K562 (cell line): ENCODE results near the gene NEMP1. TPM values are rescaled to one million over a fixed set of nuclear protein-coding genes. Genes with fewer than 3 reads are reported as not detected.

ENCODE experiments used
- ATAC-seq: fragments of 200-7000 bp; cut with Tn5 transposase; 3 replicates; pipeline ENCODE4 v1.9.1; 2020; ENCODE audit warnings: moderate library complexity
- BruUV-seq: library from RNA; stranded (reverse); fragments of 400-500 nt; replicated peaks from 2 replicates; lab custom pipeline; 2021; lab: Mats Ljungman, UMichigan
- CTCF ChIA-PET: fragments of 300-600 bp; formaldehyde crosslinking; extraction: SDS; loops from one replicate; lab custom pipeline; 2021; ENCODE audit warnings: low intra/inter-chr PET ratio; lab: Yijun Ruan, JAX
- POLR2A ChIA-PET: fragments of 300-600, 350-650 bp; sonication (Branson Sonifier 250); formaldehyde crosslinking; extraction: SDS; loops from one replicate; lab custom pipeline; 2021; ENCODE audit warnings: antibody characterized with exemption, inconsistent platforms; lab: Yijun Ruan, JAX
- DNase-seq, 4 experiments: peaks; one replicate each; pipeline versions ENCODE4 v3.0.0 to v3.0.0-alpha.2; 2011 to 2018; ENCODE audit warnings: low spot score in 3 of 4, mixed read lengths in 3 of 4; ENCODE audit errors: extremely low read depth in 1 of 4
- FAIRE-seq: peaks from 2 replicates; lab custom pipeline; 2011; peaks lifted over from hg19 to GRCh38; lab: Jason Lieb, UNC
- H2AFZ ChIP-seq: 2 replicates; pipeline ENCODE4 v1.6.0; 2011; ENCODE audit warnings: low read depth, low read length, control low read depth, inconsistent platforms
- H3K27ac ChIP-seq: fragments of 200-600 bp; 3 replicates; pipeline ENCODE4 v1.8.0; 2011; ENCODE audit warnings: low read depth, mild to moderate bottlenecking, control low read depth, inconsistent platforms, low read length, moderate library complexity, mixed read lengths; ENCODE audit errors: extremely low read depth
- H3K27me3 ChIP-seq, 2 experiments: fragments of 300-600 bp in 1 of 2; 2 replicates in 1 of 2; 3 replicates in 1 of 2; pipeline versions ENCODE4 v1.6.0 to v1.8.0; 2011; ENCODE audit warnings: inconsistent platforms in 2 of 2, low read length in 2 of 2, mild to moderate bottlenecking in 1 of 2, mixed read lengths in 1 of 2, moderate library complexity in 1 of 2; ENCODE audit not compliant: control insufficient read depth in 2 of 2, insufficient read depth in 2 of 2
- H3K36me3 ChIP-seq: fragments of 300-600 bp; 3 replicates; pipeline ENCODE4 v1.8.0; 2011; ENCODE audit warnings: mild to moderate bottlenecking, low read length, inconsistent platforms; ENCODE audit not compliant: control insufficient read depth, insufficient read depth
- H3K4me1 ChIP-seq, 2 experiments: fragments of 200-600 bp in 1 of 2; replicated peaks in 1 of 2; 2 replicates in 1 of 2; 3 replicates in 1 of 2; pipeline versions ENCODE4 v1.5.1 to v1.8.0; 2011; ENCODE audit warnings: inconsistent platforms in 2 of 2, low read length in 2 of 2, mild to moderate bottlenecking in 1 of 2, mixed read lengths in 1 of 2, moderate library complexity in 1 of 2; ENCODE audit not compliant: control insufficient read depth in 2 of 2, insufficient read depth in 2 of 2
- H3K4me2 ChIP-seq: 2 replicates; pipeline ENCODE4 v1.6.1; 2011; ENCODE audit warnings: low read length, control low read depth, inconsistent platforms, mixed read lengths; ENCODE audit not compliant: insufficient read depth
- H3K4me3 ChIP-seq: fragments of 200-600 bp; sonication (generic), shearing (Covaris generic); 2 replicates; pipeline ENCODE4 v1.5.1; 2016; ENCODE audit warnings: control low read depth, inconsistent platforms
- H3K79me2 ChIP-seq: fragments of 200-600 bp; 3 replicates; pipeline ENCODE4 v1.8.0; 2011; ENCODE audit warnings: low read length, inconsistent platforms; ENCODE audit not compliant: control insufficient read depth, insufficient read depth
- H3K9ac ChIP-seq, 2 experiments: 2 replicates each; pipeline versions ENCODE4 v1.6.0 to v1.6.1; 2011; ENCODE audit warnings: low read depth in 2 of 2, low read length in 2 of 2, control low read depth in 1 of 2, inconsistent platforms in 1 of 2, mild to moderate bottlenecking in 1 of 2, mixed read lengths in 1 of 2; ENCODE audit not compliant: insufficient read depth in 1 of 2
- H3K9me1 ChIP-seq: one replicate; pipeline ENCODE4 v1.6.0; 2011; ENCODE audit warnings: inconsistent platforms, mild to moderate bottlenecking, low read length, moderate library complexity; ENCODE audit not compliant: control insufficient read depth, insufficient read depth
- H3K9me3 ChIP-seq: replicated peaks from 2 replicates; pipeline ENCODE4 v1.5.1; 2011; ENCODE audit warnings: low read depth, low read length, inconsistent platforms; ENCODE audit not compliant: control insufficient read depth, insufficient read depth
- H4K20me1 ChIP-seq: replicated peaks from 2 replicates; pipeline ENCODE4 v1.6.1; 2011; ENCODE audit warnings: low read length, inconsistent platforms, mixed read lengths; ENCODE audit not compliant: control insufficient read depth, insufficient read depth
- CREB1 ChIP-seq, 2 experiments: sonication (generic) in 1 of 2; formaldehyde crosslinking in 1 of 2; IDR thresholded peaks; 2 replicates each; pipeline versions ENCODE4 v1.6.1 to v1.8.0; 2012 to 2022; ENCODE audit warnings: inconsistent platforms in 1 of 2, mild to moderate bottlenecking in 1 of 2, missing genetic modification reagents in 1 of 2, moderate library complexity in 1 of 2
- CSDE1 ChIP-seq, 2 experiments: fragments of 450-650 bp; IDR thresholded peaks; 2 replicates each; pipeline ENCODE4 v1.6.1; 2016; ENCODE audit warnings: mild to moderate bottlenecking in 1 of 2
- EZH2 ChIP-seq: IDR thresholded peaks from 2 replicates; pipeline ENCODE4 v1.6.1; 2012; ENCODE audit warnings: low read depth, mild to moderate bottlenecking, inconsistent platforms, low read length, borderline replicate concordance
- FIP1L1 ChIP-seq: fragments of 200-400 bp; formaldehyde crosslinking; IDR thresholded peaks from 2 replicates; pipeline ENCODE4 v1.6.1; 2018; ENCODE audit warnings: mild to moderate bottlenecking, low read depth, low read length; ENCODE audit not compliant: poor library complexity, severe bottlenecking
- MEIS2 ChIP-seq: fragments of 450-650 bp; IDR thresholded peaks from 2 replicates; pipeline ENCODE4 v1.6.1; 2014; ENCODE audit warnings: mild to moderate bottlenecking; ENCODE audit not compliant: partially characterized antibody
- MIER1 ChIP-seq: fragments of 450-650 bp; IDR thresholded peaks from 2 replicates; pipeline ENCODE4 v1.6.1; 2016; ENCODE audit warnings: antibody characterized with exemption, mild to moderate bottlenecking, low read depth
- POLR2AphosphoS2 ChIP-seq: IDR thresholded peaks from 2 replicates; pipeline ENCODE4 v1.6.1; 2012; ENCODE audit warnings: low read length, improper control_type of control experiment
- PRMT5 ChIP-seq: sonication (generic); formaldehyde crosslinking; IDR thresholded peaks from 2 replicates; pipeline ENCODE4 v1.5.0; 2020; ENCODE audit warnings: missing genetic modification reagents
- SMAD2 ChIP-seq: fragments of 150-350 bp; IDR thresholded peaks from 2 replicates; pipeline ENCODE4 v1.6.1; 2014; ENCODE audit warnings: low read depth, mild to moderate bottlenecking, low read length
- ZC3H8 ChIP-seq: fragments of 450-650 bp; IDR thresholded peaks from 2 replicates; pipeline ENCODE4 v1.6.1; 2017
- WGBS: fragments of 100-300 bp; shearing (Covaris generic); methylation state at CpG from one replicate; pipeline ENCODE4 v1.1.6; 2016; ENCODE audit warnings: low coverage, mixed read lengths; ENCODE audit not compliant: insufficient coverage; ENCODE audit errors: missing lambda C conversion rate; 5-methylcytosine and 5-hydroxymethylcytosine counted together
- in situ Hi-C: fragments of 300-500 bp; cut with MboI; formaldehyde crosslinking; loops from 4 replicates; pipeline ENCODE4 v1.15.0; 2018; ENCODE audit warnings: inconsistent platforms, mixed read lengths
- intact Hi-C: fragments of 100-400 bp; cut with micrococcal nuclease; formaldehyde crosslinking; loops from 2 replicates; pipeline ENCODE4 v1.14.2; 2022
- polyA plus RNA-seq, 8 experiments: library from polyadenylated mRNA; depleted of rRNA in 4 of 8; stranded (reverse) in 5 of 8; unstranded in 3 of 8; fragments of >200 nt; fragmentation: Nextera tagmentation in 2 of 8; fragmentation: Illumina TruSeq in 1 of 8; extraction: Ambion mirVana in 2 of 8; extraction: Trizol in 1 of 8; gene quantifications; 2 replicates each; pipeline versions ENCODE4 v1.2.1 to v1.2.3, GENCODE V29; 2011 to 2014; ENCODE audit warnings: inconsistent platforms in 1 of 8, missing spikeins in 1 of 8
- total RNA-seq, 7 experiments: library from RNA; depleted of rRNA in 6 of 7; stranded (reverse); fragments of >200 nt in 6 of 7; fragmentation: Illumina TruSeq in 2 of 7; extraction: Trizol in 2 of 7; gene quantifications; 2 replicates each; pipeline versions ENCODE4 v1.2.1 to v1.2.3, GENCODE V29; 2011 to 2021; ENCODE audit warnings: low replicate concordance in 1 of 7
- TF ChIP-seq, protein P1 (sequence below), 3 experiments: IDR thresholded peaks in 2 of 3; conservative IDR thresholded peaks in 1 of 3; 2 replicates each; pipeline ENCODE4 v1.5.1; 2011 to 2012; ENCODE audit warnings: low read length in 3 of 3, mild to moderate bottlenecking in 3 of 3, control low read depth in 2 of 3, improper control_type of control experiment in 1 of 3, inconsistent platforms in 1 of 3, low read depth in 1 of 3, mixed read lengths in 1 of 3, moderate library complexity in 1 of 3; ENCODE audit not compliant: insufficient read depth in 2 of 3
- TF ChIP-seq, protein P2 (sequence below): fragments of 450-650 bp; IDR thresholded peaks from 2 replicates; pipeline ENCODE4 v1.6.1; 2016; ENCODE audit warnings: low read depth, mild to moderate bottlenecking, moderate library complexity
- TF ChIP-seq, protein P3 (sequence below): fragments of 450-650 bp; IDR thresholded peaks from 2 replicates; pipeline ENCODE4 v1.7.1; 2018; ENCODE audit warnings: mild to moderate bottlenecking, low read depth; ENCODE audit not compliant: partially characterized antibody
- TF ChIP-seq, protein P4 (sequence below), 2 experiments: fragments of 250-450 bp in 1 of 2; fragments of 450-650 bp in 1 of 2; sonication (Bioruptor Pico) in 1 of 2; IDR thresholded peaks; 2 replicates each; pipeline versions ENCODE4 v1.6.1 to v1.8.0; 2016 to 2021; ENCODE audit warnings: mild to moderate bottlenecking in 2 of 2, moderate library complexity in 2 of 2, missing compliant biosample characterization in 1 of 2, missing genetic modification characterization in 1 of 2

Gene NEMP1
- total and polyA plus RNA-seq, 9 of the 15 experiments (the other 6 are each of a cell fraction or from before 2014, with no cell fraction given): 9.5 to 82.2 (median 41.2) TPM

DNA sequence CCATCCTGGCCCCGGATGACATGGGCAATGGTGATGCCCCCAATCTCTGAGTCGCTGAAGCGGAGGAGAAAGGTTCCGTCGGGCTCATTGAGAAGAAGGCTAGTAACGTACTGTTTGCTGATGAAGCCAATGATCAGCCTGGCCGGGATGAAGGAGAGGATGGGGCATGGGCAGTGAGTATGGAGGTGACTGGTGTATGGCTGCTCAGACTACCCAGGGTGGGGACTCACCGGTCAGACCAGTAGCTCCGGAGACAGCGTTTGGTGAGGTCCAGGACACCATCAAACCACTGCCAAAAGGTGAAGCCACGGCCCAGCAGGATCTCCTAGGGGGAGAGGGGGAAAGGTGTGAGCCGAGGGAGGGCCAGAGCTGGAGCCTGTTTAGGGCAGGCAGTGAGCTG, 21.2 kb upstream of the NEMP1 start (continued):
- TF ChIP-seq CREB1 (IDR thresholded peaks at IDR 0.05): no peak
- no peak for TF ChIP-seq CREB1 (CRISPR knock-in tag; IDR thresholded peaks at IDR 0.05)
- TF ChIP-seq POLR2AphosphoS2: no peak
- no peak for TF ChIP-seq MIER1

DNA sequence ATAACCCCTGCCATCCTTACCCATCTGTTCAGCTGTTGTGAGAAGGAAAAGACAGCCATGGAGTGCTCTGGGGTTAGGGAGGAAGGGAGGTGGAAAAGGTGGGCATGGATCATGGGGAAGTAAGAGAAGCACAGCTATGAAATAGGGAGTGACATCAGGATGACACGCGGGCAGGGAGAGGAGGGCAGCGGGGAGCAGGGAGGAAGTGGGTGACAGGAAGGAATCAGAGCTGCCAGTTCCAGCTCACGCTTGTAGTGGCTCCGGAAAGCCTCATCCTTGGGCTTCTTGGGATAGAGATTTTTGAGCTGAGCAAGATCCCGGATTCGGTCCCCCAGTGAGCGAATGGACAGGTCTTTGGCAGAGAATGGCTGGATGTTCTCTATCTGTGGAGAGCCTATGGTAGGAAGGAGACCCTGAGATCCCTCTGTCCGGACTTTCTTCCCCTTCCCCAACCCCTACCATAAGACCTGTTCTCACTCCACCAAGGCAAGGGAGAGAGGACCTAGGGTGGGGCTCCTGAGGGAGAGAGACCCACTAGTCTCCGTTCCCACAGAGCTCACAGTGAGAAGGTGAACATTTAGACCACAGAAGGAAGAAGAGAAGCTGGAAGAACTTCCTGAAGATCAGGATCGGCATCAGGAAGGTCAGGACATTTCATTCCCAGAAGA, 20.6 kb upstream of the NEMP1 start:
- H3K9me3 ChIP-seq: no peaks in the 10 kb centered on the region
- no peaks in the 10 kb centered on the region; a peak in 1 of 5 replicates for H3K27me3 ChIP-seq
- no peaks in the 10 kb centered on the region for H3K9me1 ChIP-seq
- peaks cover 56% of the 10 kb centered on the region for H3K36me3 ChIP-seq
- ATAC-seq: no peak
- TF ChIP-seq EZH2: no peak
- TF ChIP-seq SMAD2: no peak
- TF ChIP-seq, protein P1, sequence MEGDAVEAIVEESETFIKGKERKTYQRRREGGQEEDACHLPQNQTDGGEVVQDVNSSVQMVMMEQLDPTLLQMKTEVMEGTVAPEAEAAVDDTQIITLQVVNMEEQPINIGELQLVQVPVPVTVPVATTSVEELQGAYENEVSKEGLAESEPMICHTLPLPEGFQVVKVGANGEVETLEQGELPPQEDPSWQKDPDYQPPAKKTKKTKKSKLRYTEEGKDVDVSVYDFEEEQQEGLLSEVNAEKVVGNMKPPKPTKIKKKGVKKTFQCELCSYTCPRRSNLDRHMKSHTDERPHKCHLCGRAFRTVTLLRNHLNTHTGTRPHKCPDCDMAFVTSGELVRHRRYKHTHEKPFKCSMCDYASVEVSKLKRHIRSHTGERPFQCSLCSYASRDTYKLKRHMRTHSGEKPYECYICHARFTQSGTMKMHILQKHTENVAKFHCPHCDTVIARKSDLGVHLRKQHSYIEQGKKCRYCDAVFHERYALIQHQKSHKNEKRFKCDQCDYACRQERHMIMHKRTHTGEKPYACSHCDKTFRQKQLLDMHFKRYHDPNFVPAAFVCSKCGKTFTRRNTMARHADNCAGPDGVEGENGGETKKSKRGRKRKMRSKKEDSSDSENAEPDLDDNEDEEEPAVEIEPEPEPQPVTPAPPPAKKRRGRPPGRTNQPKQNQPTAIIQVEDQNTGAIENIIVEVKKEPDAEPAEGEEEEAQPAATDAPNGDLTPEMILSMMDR (IDR thresholded peaks at IDR 0.05 in 2 of 3, conservative IDR thresholded peaks at IDR 0.05 in 1 of 3; ENCODE audit: insufficient read depth in 2 of 3, low read depth in 1 of 3, low read length in 3 of 3): no peak
- TF ChIP-seq, protein P2, sequence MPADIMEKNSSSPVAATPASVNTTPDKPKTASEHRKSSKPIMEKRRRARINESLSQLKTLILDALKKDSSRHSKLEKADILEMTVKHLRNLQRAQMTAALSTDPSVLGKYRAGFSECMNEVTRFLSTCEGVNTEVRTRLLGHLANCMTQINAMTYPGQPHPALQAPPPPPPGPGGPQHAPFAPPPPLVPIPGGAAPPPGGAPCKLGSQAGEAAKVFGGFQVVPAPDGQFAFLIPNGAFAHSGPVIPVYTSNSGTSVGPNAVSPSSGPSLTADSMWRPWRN: no peak
- no peak for TF ChIP-seq PRMT5 (CRISPR knock-in tag)
- no peak for TF ChIP-seq ZC3H8
- TF ChIP-seq, protein P3, sequence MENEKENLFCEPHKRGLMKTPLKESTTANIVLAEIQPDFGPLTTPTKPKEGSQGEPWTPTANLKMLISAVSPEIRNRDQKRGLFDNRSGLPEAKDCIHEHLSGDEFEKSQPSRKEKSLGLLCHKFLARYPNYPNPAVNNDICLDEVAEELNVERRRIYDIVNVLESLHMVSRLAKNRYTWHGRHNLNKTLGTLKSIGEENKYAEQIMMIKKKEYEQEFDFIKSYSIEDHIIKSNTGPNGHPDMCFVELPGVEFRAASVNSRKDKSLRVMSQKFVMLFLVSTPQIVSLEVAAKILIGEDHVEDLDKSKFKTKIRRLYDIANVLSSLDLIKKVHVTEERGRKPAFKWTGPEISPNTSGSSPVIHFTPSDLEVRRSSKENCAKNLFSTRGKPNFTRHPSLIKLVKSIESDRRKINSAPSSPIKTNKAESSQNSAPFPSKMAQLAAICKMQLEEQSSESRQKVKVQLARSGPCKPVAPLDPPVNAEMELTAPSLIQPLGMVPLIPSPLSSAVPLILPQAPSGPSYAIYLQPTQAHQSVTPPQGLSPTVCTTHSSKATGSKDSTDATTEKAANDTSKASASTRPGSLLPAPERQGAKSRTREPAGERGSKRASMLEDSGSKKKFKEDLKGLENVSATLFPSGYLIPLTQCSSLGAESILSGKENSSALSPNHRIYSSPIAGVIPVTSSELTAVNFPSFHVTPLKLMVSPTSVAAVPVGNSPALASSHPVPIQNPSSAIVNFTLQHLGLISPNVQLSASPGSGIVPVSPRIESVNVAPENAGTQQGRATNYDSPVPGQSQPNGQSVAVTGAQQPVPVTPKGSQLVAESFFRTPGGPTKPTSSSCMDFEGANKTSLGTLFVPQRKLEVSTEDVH: no peak
- TF ChIP-seq CSDE1 (IDR thresholded peaks at IDR 0.05): no peak
- TF ChIP-seq MEIS2: no peak
- TF ChIP-seq, protein P4, sequence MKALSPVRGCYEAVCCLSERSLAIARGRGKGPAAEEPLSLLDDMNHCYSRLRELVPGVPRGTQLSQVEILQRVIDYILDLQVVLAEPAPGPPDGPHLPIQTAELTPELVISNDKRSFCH (CRISPR knock-in tag; IDR thresholded peaks at IDR 0.05): no peak
- TF ChIP-seq, protein P4 (tag; IDR thresholded peaks at IDR 0.05): no peak
- TF ChIP-seq FIP1L1: no peak
- WGBS: 75% methylated on average over 10 of the region's 11 CpGs
- no peak overlapping the region for H3K4me3 ChIP-seq
- ChIA-PET POLR2A (interaction anchor here (1.1 to 5.1 kb wide), 4 partner anchors 9 to 30 kb away, joined by 3 to 32 read pairs (median 4); partner anchors contain the start of gene STAT6), CTCF (no interaction called here)
- intact Hi-C loops (no loop called here), in situ Hi-C loops (no loop called here)
- FAIRE-seq: no peak
- H3K4me1 ChIP-seq: peaks cover 43 to 65% of the 10 kb centered on the region in 2 experiments
- H2AFZ ChIP-seq: no peak overlapping the region
- no peak overlapping the region for H3K4me2 ChIP-seq
- H3K27ac ChIP-seq: no peak overlapping the region
- DNase-seq: no peak
- peaks cover 3% of the 10 kb centered on the region; the same call in 2 of the 3 replicates for H3K79me2 ChIP-seq
- H3K9ac ChIP-seq: peak overlapping the region in 1 of 2 experiments; percentile 19; a peak in 1 of 4 replicates
- no TSS peak for BruUV-seq
- no peaks in the 10 kb centered on the region for H4K20me1 ChIP-seq
